ENCODE measurements around the gene OR1I1. TPM values are rescaled to one million over a fixed set of nuclear protein-coding genes. Genes with fewer than 3 reads are reported as not detected.
A peak's percentile ranks its signal among the peaks of the same experiment; 100 is the strongest.
"Not testable (repeated sequence)": the region's sequence is repeated elsewhere in the genome, so short reads cannot be mapped to it uniquely, and the experiment has no call there.

Gene OR1I1
- total RNA-seq, 1 experiment from 2014 or later: not detected

DNA sequence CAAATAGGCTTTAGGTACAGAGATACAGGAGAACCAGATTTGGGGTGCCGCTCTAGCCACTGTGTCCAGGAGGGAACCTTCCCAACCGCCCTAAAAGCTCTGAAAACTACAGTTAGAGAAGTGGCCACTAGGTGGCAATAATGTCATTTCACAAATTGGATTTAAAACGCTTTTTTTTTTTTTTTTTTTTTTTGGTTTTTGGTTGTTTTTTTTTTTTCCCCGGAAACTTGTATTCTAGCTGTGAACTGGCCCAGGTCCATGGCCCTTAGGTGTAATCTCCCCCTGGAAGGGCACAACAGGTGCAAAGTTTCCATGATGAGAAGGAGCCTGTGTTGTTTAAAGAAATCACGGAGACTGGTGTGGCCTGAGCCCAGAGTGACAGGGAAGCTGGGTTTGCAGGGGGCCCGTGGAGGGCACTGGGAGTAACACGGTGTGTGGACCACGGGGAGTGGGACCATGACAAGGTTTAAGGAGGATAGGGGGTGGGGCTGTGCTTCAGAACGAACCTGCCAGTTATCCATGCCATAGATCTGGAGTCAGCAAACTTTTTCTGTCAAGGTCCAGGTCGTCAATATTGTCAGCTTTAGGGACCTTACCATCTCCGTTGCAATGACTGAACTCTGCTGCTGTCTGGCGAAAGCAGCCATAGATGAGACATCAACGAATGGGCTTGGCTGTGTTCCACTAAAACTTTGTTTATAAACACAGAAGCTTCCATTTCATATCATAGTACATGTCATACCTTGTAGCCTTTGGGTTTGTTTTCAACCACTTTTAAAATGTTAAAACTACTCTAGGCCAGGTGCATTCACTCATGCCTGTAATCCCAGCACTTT, 10.1 kb downstream of the OR1I1 start:
- DNase-seq (ENCODE audit: low read depth, low spot score): peak; percentile 75
- in situ Hi-C loops (cut with HindIII; ENCODE audit: low pct_unique_long_range_greater_than_20kb, low sequenced_read_pairs): no loop called here

DNA sequence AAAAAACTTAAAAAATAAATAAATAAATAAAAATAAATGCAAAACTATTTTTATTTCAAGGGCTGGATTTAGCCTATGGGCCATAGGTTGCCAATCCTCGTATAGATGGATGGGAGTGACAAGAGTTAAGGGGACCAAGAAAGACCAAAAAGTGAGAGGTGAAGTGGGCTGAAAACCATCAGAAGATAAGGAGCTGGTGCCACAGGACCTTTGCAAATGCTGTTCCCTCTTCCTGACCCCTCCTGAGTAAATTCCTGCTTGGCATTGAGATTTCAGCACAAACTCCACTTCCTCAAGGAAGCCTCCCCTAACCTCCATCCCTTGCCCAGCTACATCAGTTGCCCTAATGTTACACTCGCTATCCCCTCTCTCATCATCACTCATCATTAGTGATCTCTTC, 11.0 kb downstream of the OR1I1 start:
- in situ Hi-C loops (cut with HindIII; ENCODE audit: low pct_unique_long_range_greater_than_20kb, low sequenced_read_pairs): no loop called here
- no peak for DNase-seq (ENCODE audit: low read depth, low spot score)

DNA sequence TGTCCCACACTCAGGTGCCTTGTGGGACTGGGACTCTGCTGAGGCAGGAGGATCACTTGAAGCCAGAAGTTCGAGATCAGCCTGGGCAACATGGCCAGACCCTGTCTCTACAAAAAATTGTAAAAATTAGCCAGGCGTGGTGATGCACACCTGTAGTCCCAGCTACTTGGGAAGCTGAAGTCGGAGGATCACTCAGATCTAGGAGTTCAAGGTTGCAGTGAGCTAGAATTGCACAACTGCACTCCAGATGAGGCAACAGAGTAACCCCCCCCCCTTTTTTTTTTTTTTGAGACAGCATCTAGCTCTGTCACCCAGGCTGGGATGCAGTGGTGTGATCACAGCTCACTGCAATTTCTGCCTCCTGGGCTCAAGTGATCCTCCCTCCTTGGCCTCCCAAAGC, 14.2 kb downstream of the OR1I1 start:
- in situ Hi-C loops (cut with HindIII; ENCODE audit: low pct_unique_long_range_greater_than_20kb, low sequenced_read_pairs): no loop called here

DNA sequence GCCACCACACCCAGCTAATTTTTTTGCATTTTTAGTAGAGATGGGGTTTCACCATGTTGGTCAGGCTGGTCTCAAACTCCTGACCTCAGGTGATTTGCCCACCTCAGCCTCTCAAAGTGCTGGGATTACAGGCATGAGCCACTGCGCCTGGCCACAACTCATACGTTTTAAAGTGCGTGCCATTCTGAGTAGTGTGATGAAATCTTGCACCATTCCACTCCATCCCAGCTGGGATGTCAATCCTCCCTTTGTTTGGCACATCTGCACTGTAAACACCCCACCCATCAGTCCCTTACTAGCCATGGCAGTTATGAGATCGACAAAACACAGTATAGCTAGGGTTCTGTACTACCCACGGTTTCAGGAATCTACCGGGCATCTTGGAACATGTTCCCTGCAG, 16.0 kb downstream of the OR1I1 start:
- DNase-seq (ENCODE audit: low read depth, low spot score); in situ Hi-C loops (cut with HindIII; ENCODE audit: low pct_unique_long_range_greater_than_20kb, low sequenced_read_pairs): not testable (repeated sequence)

More for the DNA sequence above, 14.2 kb downstream of the OR1I1 start:
- DNase-seq (ENCODE audit: low read depth, low spot score): no peak

DNA sequence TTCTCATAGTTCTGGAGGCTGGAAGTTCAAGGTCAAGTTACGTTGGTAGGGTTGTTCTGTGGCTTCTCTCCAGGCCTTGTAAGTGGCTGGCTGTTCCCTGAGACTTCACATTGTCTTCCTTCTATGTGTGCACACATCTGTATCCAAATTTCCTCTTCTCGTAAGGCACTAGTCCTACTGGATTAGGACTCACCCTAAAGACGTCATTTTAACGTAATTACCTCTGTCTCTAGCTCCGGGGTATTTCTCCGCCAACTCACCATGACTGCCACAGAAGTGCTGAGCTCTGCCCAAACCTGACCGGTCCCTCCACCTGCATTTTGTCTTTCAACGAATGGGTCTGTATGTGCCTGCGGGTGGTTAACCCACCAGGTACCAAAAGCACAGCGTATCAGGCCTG, 16.4 kb downstream of the OR1I1 start:
- in situ Hi-C loops (cut with HindIII; ENCODE audit: low pct_unique_long_range_greater_than_20kb, low sequenced_read_pairs): no loop called here
- no peak for DNase-seq (ENCODE audit: low read depth, low spot score)

DNA sequence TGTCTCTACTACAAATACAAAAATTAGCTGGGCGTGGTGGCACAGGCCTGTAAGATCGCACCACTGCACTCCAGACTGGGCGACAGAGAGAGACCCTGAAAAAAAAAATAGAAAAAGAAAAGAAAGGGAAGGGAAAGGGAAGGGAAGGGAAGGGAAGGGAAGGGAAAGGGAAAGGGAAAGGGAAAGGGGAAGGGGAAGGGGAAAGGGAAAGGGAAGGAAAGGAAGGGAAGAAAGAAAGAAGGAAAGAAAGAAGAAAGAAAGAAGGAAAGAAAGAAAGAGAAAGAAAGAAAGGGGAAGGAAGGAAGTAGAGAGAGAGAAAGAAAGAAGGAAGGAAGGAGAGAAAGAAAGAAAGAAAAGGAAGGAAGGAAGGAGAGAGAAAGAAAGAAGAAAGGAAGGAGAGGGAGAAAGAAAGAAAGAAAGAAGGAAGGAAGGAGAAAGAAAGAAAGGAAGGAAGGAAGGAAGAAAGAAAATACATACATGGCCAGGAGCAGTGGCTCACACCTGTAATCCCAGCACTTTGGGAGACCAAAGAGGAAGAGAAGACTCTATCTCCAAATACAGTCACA, 17.1 kb downstream of the OR1I1 start:
- DNase-seq (ENCODE audit: low read depth, low spot score): no peak
- in situ Hi-C loops (cut with HindIII; ENCODE audit: low pct_unique_long_range_greater_than_20kb, low sequenced_read_pairs): no loop called here

DNA sequence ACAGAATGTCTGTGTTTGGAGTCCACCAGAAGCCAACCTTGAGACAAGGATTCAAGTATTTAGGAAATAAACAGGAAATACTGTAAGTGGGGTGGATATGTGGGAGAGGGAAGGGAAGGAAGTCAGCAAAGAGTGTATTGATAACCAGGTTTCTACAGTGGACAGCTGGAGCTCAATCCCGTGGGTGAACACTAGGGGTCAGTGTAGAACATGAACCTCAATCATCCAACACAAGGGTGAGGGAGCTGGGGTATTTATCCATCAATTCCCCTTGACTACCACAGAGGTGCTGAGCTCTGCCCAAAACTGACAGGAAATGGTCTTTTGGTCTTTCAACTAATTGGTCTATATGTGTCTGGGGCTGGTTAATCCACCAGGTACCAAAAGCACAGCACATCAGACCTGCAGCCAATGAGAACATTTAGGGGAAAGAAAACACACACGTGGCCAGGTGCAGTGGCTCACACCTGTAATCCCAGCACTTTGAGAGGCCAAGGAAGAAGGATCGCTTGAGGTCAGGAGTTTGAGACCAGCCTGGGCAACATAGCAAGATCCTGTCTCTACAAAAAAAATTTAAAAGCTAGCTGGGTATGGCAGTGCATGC, 19.6 kb downstream of the OR1I1 start:
- DNase-seq (ENCODE audit: low read depth, low spot score): peak; percentile 60
- in situ Hi-C loops (cut with HindIII; ENCODE audit: low pct_unique_long_range_greater_than_20kb, low sequenced_read_pairs): no loop called here

DNA sequence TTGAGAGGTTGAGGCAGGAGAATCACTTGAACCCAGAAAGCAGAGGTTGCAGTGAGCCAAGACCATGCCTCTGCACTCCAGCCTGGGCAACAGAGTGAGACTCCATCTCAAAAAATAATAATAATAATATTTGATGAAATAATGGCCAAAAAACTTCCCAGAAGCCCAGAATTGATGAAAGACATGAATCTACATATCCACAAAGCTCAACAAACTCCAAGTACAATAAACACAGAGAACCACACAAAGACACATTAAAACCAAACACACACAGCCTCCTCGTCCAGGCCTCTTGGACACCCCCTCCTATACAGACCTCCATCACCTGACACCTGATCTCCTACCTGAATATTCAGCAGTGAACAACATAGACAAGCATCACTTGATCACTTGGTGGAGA, 22.0 kb downstream of the OR1I1 start:
- DNase-seq (ENCODE audit: low read depth, low spot score): no peak
- in situ Hi-C loops (cut with HindIII; ENCODE audit: low pct_unique_long_range_greater_than_20kb, low sequenced_read_pairs): no loop called here

DNA sequence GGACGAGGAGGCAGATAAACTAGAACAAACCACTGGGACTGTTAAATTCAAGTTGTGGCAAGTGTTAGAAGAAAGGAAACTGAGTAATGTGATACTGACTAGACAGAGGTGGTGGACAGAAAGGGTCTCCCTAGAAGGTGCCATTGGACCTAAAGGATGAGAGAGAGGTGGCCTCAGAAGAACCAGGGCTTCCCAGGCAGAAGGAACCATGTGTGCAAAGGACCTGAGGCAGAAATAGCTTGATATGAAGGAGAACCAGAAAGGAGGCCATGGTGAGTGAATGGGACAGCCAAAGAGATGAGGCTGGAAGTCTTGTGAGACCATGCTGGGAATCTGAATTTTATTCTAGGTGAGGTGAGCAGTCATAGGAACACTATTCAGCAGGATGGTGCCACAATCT, 22.4 kb downstream of the OR1I1 start:
- no peak for DNase-seq (ENCODE audit: low read depth, low spot score)
- in situ Hi-C loops (cut with HindIII; ENCODE audit: low pct_unique_long_range_greater_than_20kb, low sequenced_read_pairs): no loop called here

DNA sequence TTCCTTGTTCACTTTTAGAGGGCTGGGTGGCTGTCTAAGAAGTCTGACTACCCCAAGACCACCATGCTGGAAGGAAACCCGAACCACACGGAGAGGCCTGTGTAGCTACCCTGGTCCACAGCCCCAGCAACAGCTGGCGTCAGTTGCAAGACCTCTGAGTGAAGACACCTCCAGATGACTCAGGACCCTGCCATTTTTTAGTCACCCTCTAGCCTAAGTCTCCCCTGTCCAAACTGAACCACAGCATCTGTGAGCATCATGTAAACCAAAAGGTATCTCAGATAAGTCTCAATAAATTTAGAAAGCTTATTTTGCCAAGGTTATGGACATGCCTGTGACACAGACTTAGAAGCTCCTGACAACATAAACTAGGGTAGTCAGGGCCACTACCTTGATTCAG, 23.0 kb downstream of the OR1I1 start:
- in situ Hi-C loops (cut with HindIII; ENCODE audit: low pct_unique_long_range_greater_than_20kb, low sequenced_read_pairs): no loop called here
- no peak for DNase-seq (ENCODE audit: low read depth, low spot score)

DNA sequence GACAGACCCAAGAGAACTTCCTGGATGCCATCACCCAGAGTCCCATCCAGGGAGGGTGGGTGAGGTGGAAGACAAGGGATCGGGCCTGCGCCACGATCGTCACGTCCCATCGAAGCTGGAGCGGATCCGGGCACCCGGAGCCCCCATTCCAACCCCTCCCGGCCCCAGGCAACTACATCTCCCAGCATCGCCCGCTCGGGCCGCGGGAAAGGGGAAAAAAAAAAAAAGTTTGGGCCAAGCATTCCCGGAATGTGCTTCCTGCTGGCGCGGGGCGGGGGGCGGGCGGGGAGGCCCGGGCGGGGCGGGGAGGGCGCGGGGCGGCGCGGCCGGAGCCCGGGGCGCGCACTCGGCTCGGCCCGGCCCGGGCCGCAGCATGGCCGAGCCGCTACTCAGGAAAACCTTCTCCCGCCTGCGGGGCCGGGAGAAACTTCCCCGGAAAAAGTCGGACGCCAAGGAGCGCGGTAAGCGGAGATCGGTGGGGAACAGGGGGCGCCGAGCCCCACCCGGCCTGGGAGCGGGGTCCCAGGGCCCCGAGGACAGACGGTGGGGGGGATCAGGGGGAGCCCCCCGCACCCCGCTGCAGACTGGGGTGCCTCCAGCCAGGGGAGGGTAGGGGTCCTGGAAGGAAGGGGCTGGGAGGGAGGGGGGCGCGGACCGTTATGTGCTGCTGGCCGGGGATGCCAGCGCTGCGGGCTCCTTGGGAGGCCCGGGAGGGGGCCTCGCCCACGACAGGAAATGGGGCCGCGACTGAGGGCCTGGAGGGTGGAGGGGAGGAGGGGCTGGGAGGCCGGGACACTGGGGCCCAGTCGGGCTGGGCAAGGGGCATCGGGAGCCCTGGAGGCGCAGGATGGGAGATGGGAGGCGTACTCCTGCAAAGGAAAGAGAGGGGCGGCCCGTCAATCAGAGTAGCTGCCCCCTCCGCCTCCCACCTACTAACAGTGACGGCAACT, 25.3 kb downstream of the OR1I1 start, which contains the start of gene SYDE1:
SYDE1 (plus strand) TSS at position 341 of the 950 bp plus-strand sequence; CDS start at position 374, 33 bp downstream.
- in situ Hi-C loops (cut with HindIII; ENCODE audit: low pct_unique_long_range_greater_than_20kb, low sequenced_read_pairs): no loop called here
- DNase-seq (ENCODE audit: low read depth, low spot score): peak; percentile 28

DNA sequence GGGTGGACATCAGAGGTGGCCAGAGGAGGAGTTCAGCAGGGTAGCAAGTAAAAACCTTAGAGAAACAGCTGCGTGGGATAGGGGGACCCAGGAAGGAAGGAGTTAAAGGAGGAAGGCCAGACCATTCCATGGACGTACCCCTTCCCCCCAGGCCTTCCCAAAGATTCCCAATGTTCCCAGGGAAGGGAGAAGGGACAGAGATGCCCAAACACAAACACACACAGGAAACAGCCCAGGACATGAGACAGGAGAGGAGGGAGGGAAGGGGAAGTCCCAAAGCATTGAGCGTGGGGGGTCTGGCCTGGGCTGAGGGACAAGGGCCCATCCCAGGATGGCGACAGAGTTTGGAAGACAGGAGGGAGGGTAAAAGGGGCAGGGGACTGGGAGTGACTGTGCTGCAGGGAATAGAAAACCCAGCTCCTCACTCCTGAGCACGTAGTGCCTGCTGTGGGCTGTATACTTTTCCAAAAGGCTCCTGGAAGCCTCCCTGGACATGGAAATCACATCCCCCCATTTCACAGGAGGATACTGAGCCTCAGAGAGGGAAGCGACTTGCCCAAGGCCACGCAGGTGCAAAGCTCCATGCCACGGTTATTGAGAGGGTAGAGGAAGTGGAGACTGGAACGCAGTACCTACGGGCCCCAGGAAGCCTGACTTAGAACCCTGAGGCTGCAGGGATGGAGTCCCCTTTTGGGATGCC, 26.3 kb downstream of the OR1I1 start:
- in situ Hi-C loops (cut with HindIII; ENCODE audit: low pct_unique_long_range_greater_than_20kb, low sequenced_read_pairs): no loop called here
- DNase-seq (ENCODE audit: low read depth, low spot score): peak; percentile 11

DNA sequence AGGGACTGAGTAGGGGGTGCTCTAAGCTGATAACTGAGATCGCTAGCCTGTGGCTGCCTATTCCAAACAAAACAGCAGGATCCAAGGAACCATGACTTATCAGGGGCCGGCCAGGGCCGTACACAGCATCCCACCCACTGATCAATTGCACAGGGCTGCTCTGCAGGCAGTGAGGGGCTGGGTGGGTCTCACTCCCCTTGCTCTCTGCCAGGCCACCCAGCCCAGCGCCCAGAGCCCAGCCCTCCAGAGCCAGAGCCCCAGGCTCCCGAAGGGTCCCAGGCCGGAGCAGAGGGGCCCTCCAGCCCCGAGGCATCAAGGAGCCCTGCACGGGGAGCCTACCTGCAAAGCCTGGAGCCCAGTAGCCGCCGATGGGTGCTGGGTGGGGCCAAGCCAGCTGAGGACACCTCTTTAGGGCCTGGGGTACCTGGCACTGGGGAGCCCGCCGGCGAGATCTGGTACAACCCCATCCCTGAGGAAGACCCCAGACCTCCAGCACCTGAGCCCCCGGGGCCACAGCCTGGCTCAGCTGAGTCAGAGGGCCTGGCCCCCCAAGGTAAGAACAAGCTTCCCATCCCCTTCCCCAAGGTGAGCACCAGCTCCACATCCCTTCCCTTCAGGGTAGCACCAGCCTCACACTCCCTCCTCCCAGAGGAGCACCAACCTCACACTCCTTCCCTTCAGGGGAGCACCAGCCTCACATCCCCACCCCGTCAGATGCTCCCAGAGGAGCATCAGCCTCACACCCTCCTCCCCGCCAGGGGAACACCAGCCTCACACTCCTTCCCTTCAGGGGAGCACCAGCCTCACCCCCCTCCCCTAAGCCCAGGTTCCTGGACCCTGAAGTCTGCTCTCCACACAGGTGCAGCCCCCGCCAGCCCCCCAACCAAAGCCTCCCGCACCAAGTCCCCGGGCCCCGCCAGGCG, 27.1 kb downstream of the OR1I1 start:
- in situ Hi-C loops (cut with HindIII; ENCODE audit: low pct_unique_long_range_greater_than_20kb, low sequenced_read_pairs): no loop called here
- no peak for DNase-seq (ENCODE audit: low read depth, low spot score)

DNA sequence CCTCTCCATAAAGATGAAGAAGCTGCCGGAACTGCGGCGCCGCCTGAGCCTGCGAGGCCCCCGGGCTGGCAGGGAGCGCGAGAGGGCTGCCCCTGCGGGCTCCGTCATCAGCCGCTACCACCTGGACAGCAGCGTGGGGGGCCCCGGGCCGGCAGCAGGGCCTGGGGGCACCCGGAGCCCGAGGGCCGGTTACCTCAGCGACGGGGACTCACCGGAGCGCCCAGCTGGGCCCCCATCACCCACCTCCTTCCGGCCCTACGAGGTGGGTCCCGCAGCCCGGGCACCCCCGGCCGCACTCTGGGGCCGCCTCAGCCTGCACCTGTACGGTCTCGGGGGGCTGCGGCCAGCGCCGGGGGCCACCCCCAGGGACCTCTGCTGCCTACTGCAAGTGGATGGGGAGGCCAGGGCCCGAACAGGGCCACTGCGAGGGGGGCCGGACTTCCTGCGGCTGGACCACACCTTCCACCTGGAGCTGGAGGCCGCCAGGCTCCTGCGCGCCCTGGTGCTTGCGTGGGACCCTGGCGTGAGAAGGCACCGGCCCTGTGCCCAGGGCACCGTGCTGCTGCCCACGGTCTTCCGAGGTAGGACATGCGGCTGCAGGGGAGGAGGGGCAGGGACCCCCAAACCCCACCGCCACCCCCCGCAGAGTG, 27.9 kb downstream of the OR1I1 start:
- in situ Hi-C loops (cut with HindIII; ENCODE audit: low pct_unique_long_range_greater_than_20kb, low sequenced_read_pairs): no loop called here
- no peak for DNase-seq (ENCODE audit: low read depth, low spot score)

DNA sequence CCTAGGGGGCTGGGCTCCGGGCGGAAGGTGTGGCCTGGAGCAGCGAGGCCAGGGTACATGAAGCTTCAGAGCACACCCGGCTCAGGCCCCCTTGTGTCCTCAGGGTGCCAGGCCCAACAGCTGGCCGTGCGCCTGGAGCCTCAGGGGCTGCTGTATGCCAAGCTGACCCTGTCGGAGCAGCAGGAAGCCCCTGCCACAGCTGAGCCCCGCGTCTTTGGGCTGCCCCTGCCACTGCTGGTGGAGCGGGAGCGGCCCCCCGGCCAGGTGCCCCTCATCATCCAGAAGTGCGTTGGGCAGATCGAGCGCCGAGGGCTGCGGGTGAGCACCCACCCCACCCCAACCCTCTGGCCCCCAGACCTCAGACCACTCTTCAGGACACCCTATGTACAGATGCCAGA, 28.4 kb downstream of the OR1I1 start:
- DNase-seq (ENCODE audit: low read depth, low spot score): no peak
- in situ Hi-C loops (cut with HindIII; ENCODE audit: low pct_unique_long_range_greater_than_20kb, low sequenced_read_pairs): no loop called here

DNA sequence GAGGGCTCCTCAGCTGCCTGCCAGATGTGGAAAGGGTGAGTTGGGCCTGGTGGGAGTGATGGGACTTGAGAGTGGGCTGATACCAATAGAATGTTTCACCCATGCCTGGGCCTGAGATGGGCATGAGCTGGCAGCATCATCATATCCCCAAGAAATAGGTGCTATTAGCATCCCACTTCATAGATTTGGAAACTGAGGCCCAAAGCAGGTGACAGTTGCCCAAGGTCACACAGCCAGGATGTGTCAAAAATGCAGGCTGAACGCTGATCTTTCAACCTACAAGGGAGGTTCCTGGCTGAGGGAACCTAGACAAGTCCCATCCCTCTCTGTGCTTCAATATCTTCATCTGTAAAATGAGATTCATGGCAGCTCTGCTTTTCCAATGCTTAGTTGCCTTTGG, 29.7 kb downstream of the OR1I1 start:
- no peak for DNase-seq (ENCODE audit: low read depth, low spot score)
- in situ Hi-C loops (cut with HindIII; ENCODE audit: low pct_unique_long_range_greater_than_20kb, low sequenced_read_pairs): no loop called here

Data from SK-MEL-5 (cell line).